GM08714 (cell line): ENCODE results near the gene TNIK.

Experiments used
- H3K4me3 ChIP-seq: fragments of 200-500 bp; sonication (Bioruptor generic); 2 replicates; pipeline ENCODE4 v1.5.1; 2014; ENCODE audit warnings: mild to moderate bottlenecking, low read length, inconsistent platforms
- ZNF274 ChIP-seq: IDR thresholded peaks from 2 replicates; pipeline ENCODE4 v1.6.1; 2012; ENCODE audit warnings: mild to moderate bottlenecking, low read depth, low read length

Gene TNIK

DNA sequence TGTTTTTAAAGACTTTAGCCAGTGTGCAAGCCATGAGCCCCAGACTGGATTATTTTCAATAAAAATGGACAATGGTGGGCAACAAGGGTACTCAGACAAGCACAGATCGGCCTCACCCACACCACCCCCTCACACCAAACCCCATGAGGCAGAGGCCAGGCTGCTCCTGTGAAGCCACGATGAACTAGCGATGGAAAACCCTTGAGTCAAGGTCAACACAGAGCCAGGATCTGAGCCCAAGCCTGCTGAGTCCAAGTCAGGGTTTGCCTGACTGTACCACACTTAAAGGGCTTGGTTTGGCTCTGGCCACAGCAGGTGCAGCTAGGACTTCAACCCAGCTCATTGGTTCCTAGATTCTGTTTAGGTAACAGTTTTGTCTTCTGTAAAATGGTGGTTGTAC, 302.2 kb downstream of the TNIK start:
- no peak for TF ChIP-seq ZNF274

DNA sequence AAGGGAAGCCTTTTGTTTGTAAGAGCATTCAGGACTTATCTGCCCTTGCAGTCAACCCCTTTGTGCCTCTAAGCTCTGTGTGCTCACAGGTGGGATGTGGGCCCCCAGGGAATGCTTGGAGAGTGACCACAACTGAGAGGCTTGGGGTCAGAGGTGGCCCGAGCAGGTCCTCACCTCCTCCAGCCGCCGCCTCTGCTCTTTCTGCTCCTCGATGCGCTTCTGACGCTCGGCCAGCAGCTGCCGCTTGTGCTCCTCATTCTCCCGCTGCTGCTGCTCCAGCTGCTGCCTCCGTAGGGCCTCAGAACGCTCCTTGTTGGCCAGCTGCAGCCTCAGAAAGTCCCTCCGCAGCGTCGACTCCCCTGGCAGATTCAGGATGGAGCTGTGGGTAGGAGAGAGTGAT, 302.9 kb downstream of the TNIK start:
- H3K4me3 ChIP-seq: no peak overlapping the region
- no peak for TF ChIP-seq ZNF274

More for the DNA sequence above, 302.2 kb downstream of the TNIK start:
- no peak overlapping the region for H3K4me3 ChIP-seq

DNA sequence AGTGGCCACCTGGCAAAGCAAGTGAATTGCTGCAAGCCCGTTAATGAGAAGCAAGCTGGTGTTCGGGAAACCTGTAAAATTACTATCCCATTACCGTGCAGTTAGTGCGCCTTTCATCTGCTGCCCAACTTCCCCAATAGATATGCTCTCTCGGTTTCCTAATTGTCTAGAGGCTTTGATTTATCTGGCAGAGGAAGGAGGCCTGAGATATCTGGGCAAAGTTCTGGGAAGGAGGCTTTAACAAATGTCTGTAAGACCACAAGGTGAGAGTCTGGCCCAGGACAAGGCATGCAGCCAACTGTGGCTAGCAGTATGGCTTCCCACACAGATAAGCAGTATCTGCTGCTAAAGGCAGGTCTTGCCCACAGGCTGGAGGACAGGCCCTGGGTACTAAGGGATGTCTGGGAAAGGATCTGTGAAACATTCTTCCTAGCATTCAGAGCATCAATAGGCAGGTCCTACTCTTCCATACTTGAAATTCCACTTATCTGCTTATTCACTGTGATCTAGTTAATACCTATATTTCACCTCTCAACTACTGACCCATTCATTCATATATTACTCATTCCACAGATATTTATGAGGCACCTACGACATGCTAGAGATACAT, 303.7 kb downstream of the TNIK start:
- TF ChIP-seq ZNF274: no peak

DNA sequence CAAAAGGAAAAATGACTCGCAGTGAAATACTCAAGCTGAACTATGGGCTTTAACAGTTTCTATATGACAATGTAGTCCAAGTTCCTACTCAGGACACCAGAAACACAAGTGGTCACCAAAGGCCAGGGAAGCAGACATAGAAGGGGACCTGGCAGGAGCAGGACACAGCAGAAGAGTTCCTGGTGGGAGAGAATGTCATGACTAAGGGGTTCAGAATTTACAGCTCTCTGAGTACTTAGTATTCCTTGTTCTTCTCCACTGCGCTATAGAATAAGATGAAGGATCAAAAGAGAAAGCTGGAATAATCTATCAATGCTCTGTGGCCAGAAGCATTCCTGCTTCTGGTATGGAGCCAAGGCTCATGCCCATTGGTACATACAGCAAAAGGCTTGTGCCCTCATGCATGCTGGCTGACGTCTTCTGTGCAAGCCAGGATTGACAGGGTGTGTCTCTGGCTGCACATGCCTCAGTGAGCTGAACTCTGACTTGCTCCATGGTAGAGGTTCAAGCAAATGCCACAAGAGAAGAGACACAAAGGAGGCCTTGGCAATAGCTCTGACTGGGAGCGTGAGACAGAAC, 305.0 kb downstream of the TNIK start:
- no peak for TF ChIP-seq ZNF274
- no peak overlapping the region for H3K4me3 ChIP-seq

More for the DNA sequence above, 303.7 kb downstream of the TNIK start:
- H3K4me3 ChIP-seq: no peak overlapping the region

DNA sequence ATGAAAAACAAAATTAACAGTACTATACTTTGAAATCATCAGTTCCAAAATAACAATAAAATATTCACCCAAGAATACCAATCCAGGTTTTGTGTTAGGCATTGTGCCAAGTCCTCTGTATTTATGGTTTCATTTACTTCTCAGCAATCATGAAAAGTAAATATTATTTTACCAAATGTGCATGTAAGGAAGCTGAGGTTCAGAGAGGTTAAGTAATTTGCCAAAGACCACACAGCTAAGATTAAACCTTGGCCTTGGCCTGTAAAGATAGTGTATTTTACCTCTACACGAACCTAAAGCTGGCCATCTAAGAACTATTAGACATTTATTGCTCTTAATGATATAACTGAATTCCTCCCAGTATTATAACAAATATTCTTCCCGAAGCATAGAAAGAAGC, 309.3 kb downstream of the TNIK start:
- no peak overlapping the region for H3K4me3 ChIP-seq
- no peak for TF ChIP-seq ZNF274

DNA sequence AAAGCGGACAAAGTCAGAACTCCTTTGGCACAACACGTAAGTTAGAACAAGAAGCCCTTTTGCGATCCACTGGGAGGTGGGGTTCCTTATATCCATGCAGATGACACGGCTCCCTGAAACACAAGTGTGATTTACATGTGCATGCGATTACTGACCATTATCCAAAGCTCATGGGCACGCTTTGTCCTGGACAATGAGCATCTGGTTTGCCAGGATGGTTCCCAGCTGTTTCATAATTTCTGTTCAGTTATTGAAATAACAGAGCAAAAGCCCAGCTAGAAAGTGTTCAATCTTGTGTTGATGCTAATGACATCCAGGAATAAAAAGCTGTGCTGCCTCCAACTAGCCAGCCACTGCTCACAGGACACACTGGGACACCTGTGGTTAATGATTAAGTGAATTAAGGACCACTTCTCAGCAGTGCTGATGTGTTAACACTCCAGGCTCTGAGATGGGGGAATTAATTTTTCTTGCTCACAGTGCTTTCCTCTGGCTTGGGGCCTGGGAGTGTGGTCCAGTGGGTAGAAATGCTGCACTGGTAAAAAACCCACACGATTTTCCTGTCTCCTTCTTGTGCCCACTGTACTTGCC, 310.6 kb downstream of the TNIK start:
- H3K4me3 ChIP-seq: no peak overlapping the region
- TF ChIP-seq ZNF274: no peak

DNA sequence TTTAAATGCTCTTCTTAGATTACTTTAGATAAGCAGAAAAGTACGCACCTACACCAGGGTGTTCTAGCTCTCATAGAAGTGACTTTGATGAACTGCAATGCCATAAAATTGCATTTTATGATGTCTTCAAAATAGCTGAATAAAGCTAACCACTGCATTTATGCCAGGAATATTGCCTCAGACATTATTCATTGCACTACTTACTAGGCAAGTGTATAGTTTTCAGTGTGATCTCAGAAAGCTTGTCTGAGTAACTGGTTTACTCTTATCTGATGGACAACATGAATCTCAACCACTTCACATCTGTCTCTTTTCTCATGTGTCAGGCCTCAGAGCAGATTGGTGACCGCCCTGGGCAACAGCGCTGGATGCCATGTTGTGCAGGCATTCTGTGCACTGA, 314.4 kb downstream of the TNIK start:
- TF ChIP-seq ZNF274: no peak
- no peak overlapping the region for H3K4me3 ChIP-seq

DNA sequence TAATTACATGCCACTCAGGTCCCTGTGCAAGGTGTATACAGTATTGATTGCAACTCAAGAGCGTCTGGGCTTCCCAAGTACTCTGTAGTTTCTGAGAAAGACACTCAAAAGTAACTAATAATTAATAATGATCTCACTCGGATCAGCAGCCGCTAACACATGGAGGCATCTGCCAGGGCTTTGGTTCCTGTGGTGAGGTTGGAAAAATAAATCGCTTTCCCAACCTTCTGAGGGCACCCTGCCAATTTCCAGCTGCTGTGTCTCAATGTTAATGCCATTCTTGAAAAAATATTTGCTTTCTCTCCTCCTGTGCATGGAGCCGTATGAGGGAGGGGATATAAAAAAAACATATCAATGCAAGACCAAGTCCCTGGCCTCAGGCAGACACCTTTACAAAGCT, 317.2 kb downstream of the TNIK start:
- H3K4me3 ChIP-seq: no peak overlapping the region
- no peak for TF ChIP-seq ZNF274

DNA sequence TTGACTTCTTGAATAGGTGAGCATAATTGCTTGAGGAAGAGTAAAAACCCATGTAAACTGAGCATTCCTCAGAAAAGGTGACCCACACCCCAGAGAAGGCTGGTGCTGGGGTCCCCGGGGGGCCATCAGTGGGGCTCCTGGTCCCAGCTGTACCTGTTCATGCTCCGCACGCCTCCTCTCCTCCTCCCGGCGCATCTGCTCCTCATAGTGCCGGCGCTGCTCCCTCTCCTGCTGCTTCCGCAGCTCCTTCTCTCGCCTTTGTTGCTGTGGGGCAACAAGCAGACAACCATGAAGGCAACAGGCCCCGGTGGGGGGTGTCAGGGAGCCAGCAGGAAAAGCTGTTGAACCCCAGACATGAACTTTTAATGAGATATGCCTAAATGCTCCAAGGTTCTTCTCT, 320.0 kb downstream of the TNIK start:
- TF ChIP-seq ZNF274: no peak
- no peak overlapping the region for H3K4me3 ChIP-seq

DNA sequence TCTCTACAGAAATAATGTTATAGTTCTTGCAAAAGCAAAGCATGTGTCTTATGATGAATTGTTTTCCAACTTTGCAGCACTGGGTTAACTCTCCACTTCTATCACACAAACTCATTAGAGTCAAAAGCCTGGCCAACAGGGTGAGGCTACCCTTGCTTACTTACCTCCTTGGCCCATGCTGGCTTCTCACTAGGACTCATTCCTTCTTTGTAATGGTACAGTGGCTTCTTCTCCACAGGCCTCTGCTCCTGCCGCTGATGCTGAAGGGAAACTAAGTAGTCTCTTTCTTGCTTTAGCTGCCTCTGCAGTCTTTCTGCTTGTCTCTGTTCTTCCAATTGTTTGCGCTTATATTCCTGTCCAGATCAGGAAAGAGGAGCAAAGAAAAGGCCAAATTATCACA, 322.2 kb downstream of the TNIK start:
- TF ChIP-seq ZNF274: no peak

DNA sequence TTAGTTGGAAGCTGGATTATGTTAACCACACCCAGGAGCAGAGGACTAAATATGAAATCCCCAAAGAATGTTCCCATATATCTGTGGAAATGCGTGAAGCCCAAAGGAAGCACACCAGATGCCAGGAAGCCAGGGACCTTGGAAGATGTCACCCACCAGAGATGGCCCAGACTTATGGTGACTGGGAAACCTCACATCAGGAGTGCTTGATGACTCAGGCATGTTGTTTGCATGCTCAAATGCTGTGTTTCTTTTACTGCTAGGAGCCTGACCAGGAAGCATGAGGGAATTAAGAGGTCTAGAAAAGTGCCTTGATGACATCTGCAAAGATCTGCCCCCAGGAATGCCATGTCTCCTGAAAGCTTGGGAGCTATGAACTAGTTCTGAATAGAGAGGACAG, 324.7 kb downstream of the TNIK start:
- H3K4me3 ChIP-seq: no peak overlapping the region
- TF ChIP-seq ZNF274: no peak

More for the DNA sequence above, 322.2 kb downstream of the TNIK start:
- H3K4me3 ChIP-seq: no peak overlapping the region

DNA sequence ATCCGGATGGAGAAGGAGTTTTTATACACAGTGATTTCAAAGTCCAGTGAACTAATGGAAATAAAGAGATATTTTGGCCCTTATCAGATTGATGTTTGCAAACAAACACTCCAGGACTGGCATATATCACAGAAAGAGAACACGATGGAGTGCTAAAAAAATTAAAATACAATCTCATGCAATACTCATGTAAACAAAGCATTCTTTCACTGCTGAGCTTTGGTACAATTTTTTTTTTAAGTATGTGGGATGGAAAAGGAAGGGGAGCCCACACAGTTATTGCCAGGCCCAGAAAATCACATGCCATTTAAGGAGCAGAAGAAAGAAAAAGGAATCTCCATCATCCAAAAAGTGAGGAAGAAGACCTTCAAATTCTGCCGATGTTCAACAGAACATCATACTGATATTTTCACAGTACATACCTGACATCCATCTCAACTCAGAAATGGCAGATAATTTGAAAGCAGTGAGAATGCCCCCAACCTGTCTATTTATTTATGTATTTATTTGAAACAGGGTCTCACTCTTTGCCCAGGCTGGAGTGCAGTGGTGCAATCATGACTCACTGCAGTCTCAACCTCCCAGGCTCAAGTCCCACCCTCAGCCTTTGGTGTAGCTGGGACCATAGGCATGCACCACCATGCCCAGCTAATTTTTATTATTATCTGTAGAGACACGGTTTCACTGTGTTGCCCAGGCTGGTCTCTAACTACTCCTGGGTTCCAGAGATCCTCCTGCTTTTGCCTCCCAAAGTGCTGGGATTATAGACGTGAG, 326.2 kb downstream of the TNIK start:
- no peak overlapping the region for H3K4me3 ChIP-seq
- no peak for TF ChIP-seq ZNF274

DNA sequence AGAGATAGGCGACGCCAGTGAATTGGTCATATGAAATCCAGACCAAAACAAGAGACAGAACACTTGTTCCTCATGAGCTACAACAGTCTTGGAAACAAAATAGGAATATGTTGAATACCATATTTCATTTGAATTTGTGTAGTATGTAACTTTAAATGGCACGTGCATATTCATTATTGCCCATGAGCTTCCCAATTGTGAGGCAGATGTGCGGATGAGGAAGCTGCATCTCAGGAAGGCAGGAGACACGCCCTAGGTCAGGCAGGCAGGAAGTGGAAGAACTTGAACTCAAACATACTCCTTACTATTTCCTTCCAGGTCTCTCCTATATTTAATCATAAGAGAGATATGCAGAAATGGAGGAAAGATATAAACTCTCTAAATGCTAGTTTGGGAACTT, 326.9 kb downstream of the TNIK start:
- no peak for TF ChIP-seq ZNF274
- H3K4me3 ChIP-seq: no peak overlapping the region

DNA sequence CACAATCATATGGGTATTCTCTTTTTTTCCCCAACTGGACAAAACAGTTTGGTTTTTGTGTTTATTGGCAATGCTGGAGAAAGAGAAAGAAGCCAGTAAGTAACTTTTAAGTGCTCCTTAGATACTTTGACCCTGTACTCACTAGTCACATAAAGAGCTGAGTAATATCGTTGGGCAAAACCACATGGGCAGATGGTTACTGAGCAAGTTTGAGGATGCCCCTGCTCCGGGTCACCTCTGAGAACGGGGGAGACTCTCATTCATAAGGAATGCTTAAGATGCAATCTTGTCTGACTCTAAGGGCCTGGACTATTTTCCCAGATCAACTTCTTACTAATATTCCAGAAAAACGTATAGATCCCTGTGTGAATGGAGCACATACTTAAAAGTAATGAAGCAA, 327.3 kb downstream of the TNIK start:
- TF ChIP-seq ZNF274: no peak
- no peak overlapping the region for H3K4me3 ChIP-seq

DNA sequence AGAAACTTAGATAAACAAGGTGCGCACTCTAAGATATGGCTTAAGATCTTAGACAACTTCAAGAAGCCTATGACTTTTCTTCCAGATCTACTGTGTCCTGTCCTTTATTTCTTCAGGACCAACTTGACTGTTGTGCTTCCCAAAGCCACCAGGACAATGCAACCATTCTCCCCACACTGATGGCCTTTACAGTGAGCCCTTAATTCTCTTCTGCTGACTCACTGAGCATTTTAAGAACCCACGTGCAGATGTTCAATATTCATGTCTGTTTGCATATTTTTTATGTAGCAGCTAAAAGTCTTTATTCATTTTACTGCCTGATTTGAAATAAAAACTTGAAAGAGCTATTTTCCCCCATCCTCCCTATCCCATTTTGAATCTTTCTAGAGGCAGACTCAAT, 330.4 kb downstream of the TNIK start:
- TF ChIP-seq ZNF274: no peak

More for the DNA sequence above, 330.4 kb downstream of the TNIK start:
- H3K4me3 ChIP-seq: no peak overlapping the region
